HCEC 1CT (cell line): ENCODE results near the gene LIFR.
"Not testable (repeated sequence)": the region's sequence is repeated elsewhere in the genome, so short reads cannot be mapped to it uniquely, and the experiment has no call there.

Experiments
- DNase-seq: peaks from one replicate; pipeline ENCODE4 v3.0.0-alpha.2; 2017

LIFR gene

DNA sequence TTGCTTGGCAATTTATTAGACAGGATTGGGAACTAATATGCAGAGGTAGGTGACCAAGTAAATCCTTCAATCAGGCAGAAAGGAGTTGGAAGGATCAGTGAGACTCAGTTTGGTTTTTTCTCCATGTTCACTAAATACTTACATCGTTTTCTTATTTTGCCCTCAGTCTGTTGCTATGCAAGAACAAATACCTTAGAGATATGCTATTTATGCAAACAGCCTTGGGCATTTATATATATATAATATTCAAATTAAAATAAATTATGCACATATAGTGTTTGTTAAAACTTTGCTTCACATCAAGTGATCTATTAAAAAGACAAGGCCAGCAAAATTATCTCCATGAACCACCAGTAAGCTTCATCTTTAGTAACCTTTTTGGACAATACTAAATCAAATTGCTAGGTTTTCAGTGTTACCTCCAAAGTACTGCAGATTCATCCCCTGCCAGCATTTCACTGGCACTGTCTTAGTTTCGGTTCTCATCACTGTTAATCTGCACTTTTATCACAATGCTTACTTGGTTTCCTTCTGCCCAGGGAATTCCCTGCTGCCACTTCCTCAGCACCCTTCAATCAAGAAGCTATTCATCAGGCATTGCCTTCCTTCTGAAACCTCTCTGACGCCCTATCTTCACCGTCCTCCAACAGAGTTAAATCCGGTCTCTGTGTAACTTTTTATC is 26.0 kb upstream of the LIFR start:
- no peak for DNase-seq

DNA sequence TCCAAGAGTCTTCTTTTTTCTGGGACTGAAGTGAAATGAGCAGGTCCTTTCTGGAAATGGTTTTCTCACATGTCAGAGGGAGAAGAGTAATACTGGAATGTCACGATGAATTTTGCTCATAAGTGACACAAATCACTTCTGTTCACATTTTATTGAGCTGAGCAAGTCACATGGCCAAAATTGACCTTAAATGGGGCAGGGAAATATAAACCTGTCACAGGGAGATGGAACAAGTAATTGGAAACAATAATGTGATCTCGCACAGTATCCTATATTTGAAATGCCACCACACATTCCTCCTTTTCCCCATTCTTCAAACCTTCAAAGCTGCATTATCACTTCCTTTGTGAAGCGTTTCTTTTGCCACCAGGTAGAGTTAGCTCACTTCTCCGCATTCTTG is 25.2 kb upstream of the LIFR start:
- no peak for DNase-seq

DNA sequence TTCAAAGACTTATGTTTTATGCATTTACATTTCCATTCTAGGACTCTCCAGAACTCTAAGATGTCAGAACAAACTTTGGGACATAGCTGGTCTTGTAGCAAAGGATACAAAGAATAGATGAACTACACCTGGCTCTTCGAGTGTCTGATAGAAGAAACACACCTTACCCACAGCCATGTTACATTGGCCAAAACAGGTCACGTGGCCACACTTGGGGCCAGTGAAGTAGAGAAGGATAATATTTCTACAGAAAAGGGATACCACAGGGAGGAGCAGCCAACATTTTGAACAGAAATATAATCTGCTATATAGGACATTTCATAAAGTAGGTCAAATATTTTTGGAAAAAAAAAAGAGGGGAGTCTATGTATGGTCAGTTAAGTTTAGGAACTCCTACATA is 22.7 kb upstream of the LIFR start:
- DNase-seq = no peak

DNA sequence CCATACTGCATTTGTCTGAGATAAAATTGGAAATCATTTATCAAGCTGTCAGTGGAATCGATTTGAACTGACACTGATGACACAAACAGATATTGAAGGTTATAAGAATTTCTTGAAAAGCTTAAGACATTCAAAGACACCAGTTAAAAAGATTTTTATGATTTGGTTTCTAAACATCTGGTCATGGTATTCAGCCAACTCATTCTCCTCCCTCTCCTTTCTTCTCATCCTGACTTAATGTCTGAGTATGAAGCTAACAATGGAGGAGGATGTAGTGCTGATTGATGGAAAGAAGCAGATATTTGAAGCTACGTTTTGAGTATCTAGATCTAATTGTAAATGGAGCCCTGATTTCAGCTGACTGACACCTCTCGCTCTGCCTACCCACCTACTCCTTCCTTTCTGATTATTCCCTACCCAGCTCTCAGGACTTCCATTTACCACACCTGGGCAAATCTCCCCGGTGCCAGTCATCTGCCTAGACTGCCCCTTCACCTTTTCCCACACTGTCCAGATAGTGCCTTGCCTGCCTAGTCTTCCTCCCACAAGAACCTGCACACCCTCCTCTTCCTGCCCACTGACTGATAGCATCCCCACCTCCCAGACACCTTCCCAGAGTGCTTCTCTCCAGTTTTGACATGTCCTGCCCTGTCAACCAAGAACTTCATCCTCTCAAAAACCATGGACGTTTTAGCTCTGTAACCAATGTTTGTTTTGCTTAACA is 20.7 kb upstream of the LIFR start:
- DNase-seq = no peak

DNA sequence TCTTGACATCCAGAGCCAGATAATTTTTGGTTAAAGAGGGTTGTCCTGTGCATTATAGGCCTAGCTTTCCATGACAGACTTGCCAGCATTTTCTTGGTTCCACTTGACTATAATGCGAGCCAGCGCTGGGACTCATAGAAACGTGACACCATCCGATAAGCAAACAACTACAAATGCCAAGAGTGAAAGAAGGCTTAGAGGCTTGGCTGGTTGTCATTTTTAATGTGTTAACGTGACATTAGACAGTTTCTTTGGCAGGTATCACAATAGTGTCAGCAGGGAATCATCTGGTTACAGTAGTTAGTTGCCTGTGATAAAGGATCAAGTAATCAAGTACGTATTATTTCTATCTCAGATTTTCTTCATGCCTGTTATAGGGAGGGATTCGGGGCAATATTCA is 20.0 kb upstream of the LIFR start:
- DNase-seq = no peak

DNA sequence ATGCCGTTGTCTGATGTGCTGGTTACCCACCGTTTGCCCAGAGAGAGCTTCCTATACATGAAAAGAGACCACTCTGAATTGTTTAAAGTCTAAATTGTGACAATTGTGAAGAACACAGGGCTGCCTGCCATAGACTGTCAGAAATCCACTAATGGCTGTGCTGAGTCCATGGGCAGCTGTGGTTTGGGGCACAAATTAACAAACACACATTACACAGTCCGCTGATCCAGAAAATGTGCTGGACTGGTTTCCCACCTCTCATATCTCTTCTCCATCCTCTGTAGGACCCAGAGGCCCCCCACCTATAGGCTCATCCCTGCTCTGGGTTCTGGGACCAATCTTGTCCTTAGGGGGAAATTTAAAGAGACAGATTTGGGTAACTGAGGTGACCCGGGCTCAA is 19.0 kb upstream of the LIFR start:
- no peak for DNase-seq

DNA sequence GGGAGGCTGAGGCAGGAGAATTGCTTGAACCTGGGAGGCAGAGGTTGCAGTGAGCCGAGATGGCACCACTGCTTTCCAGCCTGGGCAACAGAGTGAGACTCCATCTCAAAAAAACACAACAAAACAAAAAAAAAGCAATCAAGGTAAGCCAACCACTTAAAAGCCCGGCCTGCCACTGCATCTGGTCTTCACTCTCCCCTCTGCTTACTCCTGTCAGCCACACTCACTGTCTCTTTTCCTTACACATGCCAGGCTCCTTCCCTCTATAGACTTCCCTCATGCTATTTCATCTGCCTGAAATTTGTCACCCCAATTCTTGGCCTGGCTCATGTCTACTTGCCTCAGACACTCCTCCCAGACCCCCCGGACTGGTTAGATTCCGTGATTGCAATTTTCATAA is 17.6 kb upstream of the LIFR start:
- DNase-seq = no peak

DNA sequence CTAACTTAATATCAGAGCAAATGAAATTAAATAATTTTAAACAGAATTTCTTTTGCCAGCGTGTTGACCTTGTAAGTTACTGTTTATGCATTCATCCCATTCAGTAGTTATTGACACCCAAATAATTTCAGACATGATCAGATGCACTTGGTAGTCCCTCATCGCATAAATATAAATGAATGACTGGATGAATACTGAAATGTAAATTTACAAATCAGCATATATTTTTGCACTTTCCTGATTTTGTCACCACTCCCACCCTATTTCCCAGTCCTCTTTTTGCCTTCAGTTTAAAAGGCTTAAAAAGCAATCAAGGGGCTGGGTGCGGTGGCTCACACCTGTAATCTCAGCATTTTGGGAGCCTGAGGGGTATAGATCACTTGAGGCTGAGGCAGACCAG is 17.1 kb upstream of the LIFR start:
- DNase-seq = no peak

DNA sequence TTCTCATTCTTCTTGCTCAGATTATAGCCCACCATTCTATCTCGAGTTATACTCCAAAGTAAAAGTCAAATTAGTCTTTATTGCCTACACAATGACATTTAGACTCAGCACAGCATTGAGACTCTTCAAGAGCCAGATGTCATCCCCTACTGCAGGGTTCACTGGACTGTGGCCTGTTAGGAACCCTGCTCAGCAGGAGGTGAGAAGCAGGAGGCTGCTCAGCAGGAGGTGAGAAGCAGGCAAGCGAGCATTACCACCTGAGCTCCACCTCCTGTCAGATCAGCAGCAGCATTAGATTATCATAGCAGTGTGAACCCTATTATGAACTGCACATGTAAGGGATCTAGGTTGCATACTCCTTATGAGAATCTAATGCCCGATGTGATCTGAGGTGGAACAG is 12.7 kb upstream of the LIFR start:
- DNase-seq = no peak

DNA sequence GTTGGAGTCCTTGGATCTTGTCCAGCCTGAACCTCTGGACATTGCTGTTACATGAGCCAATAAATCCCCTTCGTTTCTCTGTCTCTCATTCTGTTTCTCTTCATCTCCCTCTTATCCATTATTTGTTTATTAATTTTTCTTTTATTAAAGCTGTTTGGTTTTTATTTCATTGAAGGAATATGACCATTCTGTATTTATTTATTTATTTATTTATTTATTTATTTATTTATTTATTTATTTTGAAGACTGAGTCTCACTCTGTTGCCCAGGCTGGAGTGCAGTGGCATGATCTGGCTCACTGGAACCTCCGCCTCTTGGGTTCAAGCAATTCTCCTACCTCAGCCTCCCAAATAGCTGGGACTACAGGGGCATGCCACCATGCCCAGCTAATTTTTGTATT is 10.9 kb upstream of the LIFR start:
- not testable (repeated sequence) for DNase-seq

DNA sequence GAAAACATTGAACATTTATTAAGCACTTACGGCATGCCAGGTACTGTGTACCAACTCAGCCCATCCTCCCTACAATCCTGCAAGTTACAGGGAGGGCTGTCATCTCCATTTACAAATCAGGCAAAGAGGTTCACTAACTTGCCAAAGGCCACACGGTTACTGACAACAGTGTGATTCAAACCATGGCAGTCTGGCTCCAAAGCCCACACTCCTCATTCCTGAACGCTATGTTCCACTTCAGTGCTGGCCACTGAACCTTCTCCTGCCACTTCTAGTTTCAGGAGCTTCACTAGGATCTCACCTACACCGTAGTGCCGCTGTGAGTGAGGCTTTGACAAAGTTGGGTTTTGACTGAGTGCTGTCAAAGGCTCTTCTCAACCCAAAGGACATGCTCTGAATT is 7.2 kb upstream of the LIFR start:
- no peak for DNase-seq

DNA sequence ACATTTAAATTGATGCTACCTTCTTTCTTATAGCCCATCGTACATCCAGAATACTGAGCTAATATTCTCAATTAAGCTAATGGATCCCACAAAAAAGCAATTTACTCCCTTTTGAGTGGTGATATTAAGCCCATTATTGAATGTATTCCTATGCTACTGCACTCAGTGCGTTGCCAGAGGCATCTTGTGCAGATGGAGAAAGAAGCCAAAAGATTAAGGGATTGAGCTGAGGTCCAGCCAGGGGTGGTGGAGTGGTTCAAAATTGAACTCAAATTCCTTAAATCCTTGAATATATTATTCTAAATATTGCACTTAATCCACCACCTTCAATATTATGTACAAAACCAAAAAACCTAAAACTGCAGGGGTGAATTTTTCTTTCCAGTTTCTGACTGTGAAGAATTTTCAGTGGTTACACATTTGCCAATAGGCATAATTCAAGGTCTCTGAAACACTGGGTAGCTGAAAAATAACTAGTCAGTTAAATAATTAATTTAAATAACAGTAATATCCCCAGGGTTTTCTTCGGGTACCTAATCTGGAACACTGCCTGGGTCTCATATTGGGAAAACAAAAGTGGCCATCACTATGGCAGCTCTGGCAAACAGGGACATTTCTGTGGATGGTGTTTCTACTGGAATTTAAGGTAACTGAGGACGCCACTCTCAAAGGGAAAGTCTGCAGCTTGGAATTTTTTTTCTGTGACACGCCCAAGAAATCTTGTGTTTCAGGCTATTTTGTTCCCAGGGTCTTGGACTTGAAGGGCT is 6.2 kb upstream of the LIFR start:
- no peak for DNase-seq

DNA sequence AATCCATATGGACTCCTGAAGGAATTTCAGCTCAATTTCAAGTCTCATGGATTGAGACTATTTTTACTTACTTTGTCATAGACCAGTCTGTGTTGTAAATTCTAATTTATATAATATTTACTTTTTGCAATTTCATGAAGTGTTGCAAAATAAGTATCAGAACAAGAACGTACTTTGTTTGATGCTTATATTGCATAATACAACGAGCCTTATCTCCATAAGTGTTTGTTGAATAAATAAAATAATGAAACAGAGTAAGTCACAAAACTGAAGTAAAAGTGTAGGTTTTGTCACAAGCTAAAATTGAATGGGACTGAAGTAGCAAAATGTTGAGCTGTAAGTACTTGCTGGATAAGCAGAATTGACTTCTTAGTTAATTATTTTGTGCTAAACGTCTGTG is 3.0 kb upstream of the LIFR start:
- no peak for DNase-seq

DNA sequence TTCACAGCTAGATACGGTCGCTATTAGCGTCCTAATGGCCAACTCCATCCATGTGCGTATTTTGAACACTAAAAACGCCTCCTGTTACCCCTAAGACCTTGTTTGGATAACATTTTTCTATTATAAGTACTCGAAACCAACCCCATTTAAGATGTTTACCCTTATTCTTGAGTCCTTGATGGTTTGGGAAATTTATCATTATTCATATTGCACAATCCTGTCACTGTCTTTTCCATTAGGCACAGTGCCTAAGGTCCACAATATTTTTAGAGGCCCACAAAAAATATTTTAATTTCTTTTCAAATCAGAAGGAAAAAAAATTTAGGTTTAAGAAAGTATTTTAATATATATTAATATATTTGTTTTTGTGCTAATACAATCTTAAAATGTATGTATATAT is 1.3 kb upstream of the LIFR start:
- no peak for DNase-seq

DNA sequence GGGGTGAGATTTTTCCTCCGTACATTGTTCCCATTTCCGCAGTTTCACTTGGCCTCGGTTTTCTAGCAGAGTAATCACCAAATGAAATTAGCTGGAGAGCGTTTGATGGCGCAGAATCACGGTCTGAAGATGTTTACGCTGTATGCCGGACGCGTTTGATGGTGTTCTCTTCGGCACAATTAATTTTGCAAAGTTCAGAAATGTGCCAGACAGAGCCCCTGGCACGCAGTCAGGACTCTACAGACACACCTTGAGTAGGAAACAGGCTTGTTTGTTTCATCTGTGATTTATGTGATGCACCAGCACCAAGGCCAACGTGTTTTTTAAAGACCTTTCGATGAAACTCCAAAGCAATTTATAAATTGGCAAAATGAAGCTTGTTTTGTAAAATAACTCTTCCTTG is 863 bp upstream of the LIFR start:
- no peak for DNase-seq

DNA sequence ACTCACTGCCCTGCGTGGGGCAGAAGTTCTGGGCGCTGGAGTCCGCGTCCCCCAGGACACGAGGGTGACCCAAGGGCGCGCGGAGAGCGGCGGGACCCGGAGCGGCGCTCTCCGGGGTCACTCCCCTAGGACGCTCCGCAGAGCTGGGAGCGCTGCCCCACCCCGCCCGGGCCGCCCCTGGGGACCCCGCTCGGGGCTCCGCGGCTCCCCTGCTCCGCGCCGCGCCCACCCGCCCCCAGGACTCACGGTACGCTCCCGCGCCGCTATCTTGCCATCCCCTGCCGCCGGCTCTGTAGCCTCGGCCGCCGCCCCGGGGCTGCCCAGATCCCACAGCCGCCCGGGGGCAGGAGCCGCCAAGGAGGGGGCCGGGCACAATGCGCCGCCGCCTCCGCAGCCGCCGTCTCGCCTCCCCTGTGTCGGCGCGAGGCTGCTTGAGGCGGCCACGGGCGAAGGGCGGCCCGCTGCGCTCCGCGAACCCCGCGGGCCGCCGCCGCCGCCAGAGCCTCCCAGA is 303 bp downstream of the LIFR start:
- no peak for DNase-seq

DNA sequence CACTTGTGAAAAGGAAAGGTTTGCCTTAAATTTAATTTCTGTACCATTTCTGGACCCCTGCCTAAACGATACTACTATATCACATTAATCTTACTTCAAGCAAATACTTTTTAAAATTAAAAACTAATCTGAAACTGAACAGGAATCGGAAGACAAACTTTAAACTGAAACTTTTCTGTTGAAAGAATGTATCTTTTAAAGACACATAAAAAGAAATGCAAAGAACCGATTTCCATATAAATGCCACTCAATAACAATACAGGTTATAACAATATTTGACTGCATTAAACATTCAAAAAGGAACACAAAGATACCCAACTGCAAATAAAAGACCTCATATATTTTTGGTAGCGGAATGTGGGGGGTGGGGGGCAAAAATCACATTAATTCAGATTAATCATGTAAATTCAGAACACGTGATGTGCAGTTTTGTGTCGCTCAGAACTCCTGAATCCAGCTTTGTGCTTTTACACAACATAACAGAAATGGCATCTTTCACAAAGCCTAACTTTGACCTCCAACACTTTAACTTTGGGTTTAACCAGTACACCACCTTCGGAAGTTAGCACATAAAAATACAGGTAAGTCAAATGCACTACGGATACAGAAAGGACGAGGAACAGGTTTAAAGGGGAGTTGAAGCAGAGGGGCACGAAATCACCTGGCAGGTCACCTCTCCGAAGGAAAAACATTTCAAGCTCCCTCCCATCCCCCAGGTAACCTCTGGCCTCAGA is 925 bp downstream of the LIFR start:
- no peak for DNase-seq

DNA sequence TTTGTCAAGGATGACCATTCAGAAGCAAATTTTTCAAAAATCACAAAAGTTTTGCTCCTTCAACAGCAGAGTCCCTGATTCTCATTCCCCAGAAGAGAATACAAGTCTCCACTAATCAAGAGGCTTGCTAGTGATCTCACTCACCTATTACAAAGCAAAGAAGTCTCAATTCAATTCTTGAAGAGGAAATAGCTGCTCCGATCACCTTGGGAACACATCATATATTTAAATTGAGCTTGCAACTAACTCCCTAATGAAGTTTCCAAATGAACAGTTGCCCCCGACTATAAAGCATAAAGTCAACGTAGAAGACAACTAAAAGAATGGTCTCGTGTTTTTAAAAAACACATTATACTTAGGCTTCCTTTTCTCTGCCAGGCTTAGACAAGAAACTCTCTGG is 1.6 kb downstream of the LIFR start:
- no peak for DNase-seq

DNA sequence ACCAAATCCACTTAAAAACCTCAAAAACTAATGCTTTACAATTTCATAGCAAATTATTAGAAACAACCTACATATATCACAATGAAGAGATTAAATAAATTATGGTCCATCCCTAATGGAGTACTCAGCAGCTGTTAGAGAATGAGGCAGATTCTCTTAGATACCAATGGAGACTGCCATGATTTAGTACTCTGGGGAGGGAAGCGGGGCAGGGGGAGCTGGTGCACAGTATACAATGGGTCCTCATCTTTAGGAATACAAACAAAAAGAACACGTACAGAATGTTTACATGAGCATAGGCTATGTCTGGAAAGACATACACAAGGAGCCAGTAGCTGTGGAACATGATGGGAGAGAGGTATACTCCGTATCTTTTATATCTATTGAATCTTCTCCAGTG is 2.0 kb downstream of the LIFR start:
- no peak for DNase-seq

DNA sequence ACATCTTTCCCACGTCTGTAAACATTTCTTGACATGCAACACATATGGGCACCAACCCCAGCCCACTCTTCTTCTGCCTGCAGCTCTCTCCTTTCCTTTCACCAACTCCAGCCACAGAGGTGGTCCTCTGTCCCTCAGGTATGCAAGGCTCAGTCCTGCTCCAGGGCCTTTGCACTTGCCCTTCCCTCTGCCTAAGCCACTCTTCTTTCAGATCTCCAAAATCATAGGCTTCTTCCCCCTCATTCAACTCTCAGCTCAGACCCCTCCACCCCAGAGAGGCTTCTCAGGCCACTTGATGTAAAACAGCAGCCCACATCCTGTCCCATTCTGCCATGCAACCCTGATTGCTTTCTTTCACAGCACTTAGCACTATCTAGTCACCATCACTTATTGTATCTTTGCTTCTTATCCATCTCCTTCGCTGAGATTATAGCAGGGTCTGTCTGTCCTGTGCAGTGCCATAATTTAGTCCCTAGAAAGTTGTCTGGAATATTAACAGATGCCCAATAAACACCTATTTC is 3.4 kb downstream of the LIFR start:
- DNase-seq = no peak

DNA sequence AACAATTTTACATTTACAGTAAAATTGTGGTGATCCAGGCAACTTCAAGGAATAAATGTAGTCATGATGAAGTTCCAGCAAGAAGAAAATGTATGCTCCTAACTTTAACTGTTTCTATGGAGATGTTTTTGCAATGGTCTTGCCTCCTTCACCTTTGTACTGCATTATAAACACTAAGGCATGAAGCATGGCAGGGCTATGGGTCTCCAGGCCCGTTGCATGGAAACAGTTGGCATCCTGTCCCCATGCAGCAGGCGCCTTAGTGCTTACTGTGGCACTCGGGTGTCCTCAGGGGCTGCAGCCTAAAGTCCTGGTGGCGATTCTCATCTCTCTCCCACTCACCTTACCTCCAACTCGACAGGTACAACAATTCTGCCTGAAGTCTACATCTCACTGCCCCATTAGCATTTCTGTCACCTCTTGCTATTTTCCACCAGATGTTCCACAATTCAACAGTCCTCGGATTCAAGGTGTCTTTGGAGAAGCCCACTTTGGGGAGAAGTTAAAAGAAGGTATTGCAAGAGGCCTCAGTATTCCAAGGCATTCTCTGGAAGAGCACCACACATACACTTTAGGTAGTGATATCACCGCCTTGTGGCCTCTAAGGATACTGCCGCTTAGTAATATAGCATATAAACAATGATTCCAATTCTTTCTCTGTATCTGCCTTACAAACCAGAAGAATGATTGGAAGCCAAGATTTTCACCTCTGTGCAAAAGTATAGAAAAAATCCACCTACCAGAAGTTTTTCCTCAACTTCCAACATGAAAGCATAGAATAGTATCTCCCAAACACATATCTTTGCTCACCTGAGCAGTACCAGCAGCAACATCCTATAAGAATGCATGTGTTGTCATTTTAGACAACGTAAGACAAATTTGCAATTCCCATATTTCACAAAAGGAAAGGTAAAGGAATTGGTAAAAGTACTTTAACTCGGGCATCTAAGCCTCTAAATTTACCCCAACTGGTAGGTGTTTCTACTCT is 5.1 kb downstream of the LIFR start:
- DNase-seq = peak; percentile 62
